Measurements from ENCODE around the gene PTPRQ. TPM values are rescaled to one million over a fixed set of nuclear protein-coding genes. Genes with fewer than 3 reads are reported as not detected.

The PTPRQ gene
- total and polyA plus RNA-seq, 9 of the 15 experiments (the other 6 are each of a cell fraction or from before 2014, with no cell fraction given): not detected

GRCh38 chr12:80707126-80707829, 263.2 kb downstream of the PTPRQ start, which contains the start of gene MYF6:
MYF6 (plus strand) TSS chr12:80707634; CDS start chr12:80707720, 86 bp downstream.
- no peaks in the 10 kb centered on the region for H3K27me3 ChIP-seq (ENCODE audit: control insufficient read depth in 2 of 2, insufficient read depth in 2 of 2, low read length in 2 of 2)
- ChIA-PET POLR2A (no interaction called here), CTCF (ENCODE audit: low intra/inter-chr PET ratio) (no interaction called here)
- no peak for DNase-seq (ENCODE audit: extremely low read depth in 1 of 4, low spot score in 3 of 4)
- in situ Hi-C loops (cut with MboI): no loop called here
- TF ChIP-seq GTF2E2 (tag; IDR thresholded peaks at IDR 0.05) (no peak), KHSRP (IDR thresholded peaks at IDR 0.05) (no peak), PTBP1 (IDR thresholded peaks at IDR 0.05; ENCODE audit: low read depth, low read length) (no peak), SMARCE1 (IDR thresholded peaks at IDR 0.05) (no peak), FOXM1 (IDR thresholded peaks at IDR 0.05; ENCODE audit: low read depth) (no peak), FOXM1 (CRISPR knock-in tag; IDR thresholded peaks at IDR 0.05; ENCODE audit: low read depth) (no peak), ZC3H11A (IDR thresholded peaks at IDR 0.05; ENCODE audit: low read depth, low read length) (no peak), TRIM28 (IDR thresholded peaks at IDR 0.05) (no peak), SFPQ (IDR thresholded peaks at IDR 0.05; ENCODE audit: low read depth, low read length) (no peak), HDAC6 (IDR thresholded peaks at IDR 0.05; ENCODE audit: low read depth, low read length) (no peak), EHMT2 (IDR thresholded peaks at IDR 0.05) (no peak), CEBPB (tag; IDR thresholded peaks at IDR 0.05) (no peak), CBX1 (IDR thresholded peaks at IDR 0.05; ENCODE audit: low read depth) (no peak), UBTF (IDR thresholded peaks at IDR 0.05; ENCODE audit: borderline replicate concordance in 1 of 2, low read depth in 2 of 2, low read length in 2 of 2) (no peak), ATF3 (IDR thresholded peaks at IDR 0.05) (no peak), ATF3 (CRISPR knock-in tag; conservative IDR thresholded peaks at IDR 0.05) (no peak), ADNP (tag; IDR thresholded peaks at IDR 0.05) (no peak), MTA2 (IDR thresholded peaks at IDR 0.05; ENCODE audit: low read depth) (no peak)
- H2AFZ ChIP-seq (ENCODE audit: low read depth, low read length): no peak within 1 kb of the TSS
- H4K20me1 ChIP-seq (replicated peaks; ENCODE audit: control insufficient read depth, insufficient read depth, low read length): no peaks in the 10 kb centered on the region
- no peaks in the 10 kb centered on the region for H3K4me1 ChIP-seq (replicated peaks in 1 of 2; ENCODE audit: control insufficient read depth in 2 of 2, insufficient read depth in 2 of 2, low read length in 2 of 2)
- no TSS peak for BruUV-seq (replicated peaks)
- no peaks in the 10 kb centered on the region for H3K9me1 ChIP-seq (ENCODE audit: control insufficient read depth, insufficient read depth, low read length)
- H3K79me2 ChIP-seq (ENCODE audit: control insufficient read depth, insufficient read depth, low read length): no peaks in the 10 kb centered on the region
- no peak within 1 kb of the TSS for H3K27ac ChIP-seq (ENCODE audit: extremely low read depth, low read depth, low read length)
- H3K9me3 ChIP-seq (replicated peaks; ENCODE audit: control insufficient read depth, insufficient read depth, low read depth, low read length): no peaks in the 10 kb centered on the region
- intact Hi-C loops (cut with micrococcal nuclease): no loop called here
- WGBS (ENCODE audit: insufficient coverage, low coverage, missing lambda C conversion rate): 0% methylated on average over 4 of the region's 4 CpGs
- H3K4me2 ChIP-seq (ENCODE audit: insufficient read depth, low read length): no peak within 1 kb of the TSS
- no peak for FAIRE-seq
- H3K36me3 ChIP-seq (ENCODE audit: control insufficient read depth, insufficient read depth, low read length): no peaks in the 10 kb centered on the region
- no peak within 1 kb of the TSS for H3K4me3 ChIP-seq
- H3K9ac ChIP-seq (ENCODE audit: insufficient read depth in 1 of 2, low read depth in 2 of 2, low read length in 2 of 2): no peak within 1 kb of the TSS
- no peak for ATAC-seq

Measured in K562 (cell line).